Central memory CD4-positive, alpha-beta T cell (primary cell): Measurements from ENCODE around the gene MRLN.
"Not testable (repeated sequence)": the region's sequence is repeated elsewhere in the genome, so short reads cannot be mapped to it uniquely, and the experiment has no call there.

ENCODE experiments used
- DNase-seq: peaks from one replicate; pipeline ENCODE4 v3.0.0; 2022

MRLN gene

DNA sequence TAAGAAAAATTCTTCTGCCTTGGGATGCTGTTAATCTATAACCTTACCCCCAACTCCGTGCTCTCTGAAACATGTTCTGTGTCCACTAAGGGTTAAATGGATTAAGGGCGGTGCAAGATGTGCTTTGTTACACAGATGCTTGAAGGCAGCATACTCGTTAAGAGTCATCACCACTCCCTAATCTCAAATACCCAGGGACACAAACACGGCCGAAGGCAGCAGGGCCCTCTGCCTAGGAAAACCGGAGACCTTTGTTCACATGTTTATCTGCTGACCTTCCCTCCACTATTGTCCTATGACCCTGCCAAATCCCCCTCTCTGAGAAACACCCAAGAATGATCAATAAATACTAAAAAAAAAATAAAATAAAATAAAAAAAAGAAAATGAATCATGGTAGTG lies 8.5 kb downstream of the MRLN start:
- not testable (repeated sequence) for DNase-seq

DNA sequence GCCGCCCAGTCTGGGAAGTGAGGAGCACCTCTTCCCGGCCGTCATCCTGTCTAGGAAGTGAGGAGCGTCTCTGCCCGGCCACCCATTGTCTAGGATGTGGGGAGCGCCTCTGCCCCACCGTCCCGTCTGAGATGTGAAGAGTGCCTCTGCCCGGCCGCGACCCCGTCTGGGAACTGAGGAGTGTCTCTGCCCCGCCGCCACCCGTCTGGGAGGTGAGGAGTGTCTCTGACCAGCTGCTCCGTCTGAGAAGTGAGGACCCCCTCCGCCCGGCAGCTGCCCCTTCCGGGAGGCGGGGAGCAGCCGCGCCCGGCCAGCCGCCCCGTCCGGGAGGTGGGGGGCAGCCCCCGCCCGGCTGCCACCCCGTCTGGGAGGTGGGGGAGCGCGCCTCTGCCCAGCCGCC lies 9.1 kb downstream of the MRLN start:
- not testable (repeated sequence) for DNase-seq

GRCh38 chr10:59741583-59741982 lies 11.7 kb downstream of the MRLN start:
- no peak for DNase-seq

DNA sequence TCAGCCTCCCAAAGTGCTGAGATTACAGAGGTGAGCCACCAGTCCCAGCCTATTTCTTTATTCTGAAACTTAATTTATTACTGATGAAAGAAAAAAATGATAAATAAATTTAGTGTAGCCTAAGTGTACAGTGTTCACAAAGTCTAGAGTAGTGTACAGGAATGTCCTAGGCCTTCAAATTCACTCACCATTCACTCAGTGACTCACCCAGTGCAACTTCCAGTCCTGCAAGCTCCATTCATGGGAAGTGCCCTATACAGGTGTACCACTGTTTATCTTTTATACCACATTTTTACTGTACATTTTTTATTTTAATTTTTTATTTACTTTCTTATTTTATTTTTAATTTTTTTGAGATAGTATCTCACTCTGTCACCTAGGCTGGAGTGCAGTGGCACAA lies 12.2 kb downstream of the MRLN start:
- DNase-seq, result no peak

GRCh38 chr10:59736749-59737148 lies 16.5 kb downstream of the MRLN start:
- no peak for DNase-seq

GRCh38 chr10:59735296-59735695 lies 18.0 kb downstream of the MRLN start:
- DNase-seq, result no peak

- DNase-seq, result no peak
Observed at GRCh38 chr10:59734014-59734462, 19.2 kb downstream of the MRLN start.

- not testable (repeated sequence) for DNase-seq
Observed at GRCh38 chr10:59733321-59734013, 19.8 kb downstream of the MRLN start.

GRCh38 chr10:59732849-59733248 lies 20.4 kb downstream of the MRLN start:
- DNase-seq, result not testable (repeated sequence)

- not testable (repeated sequence) for DNase-seq
Observed at GRCh38 chr10:59729167-59729566, 24.1 kb downstream of the MRLN start.

- DNase-seq, result no peak
Observed at GRCh38 chr10:59724098-59724938, 28.9 kb downstream of the MRLN start.

DNA sequence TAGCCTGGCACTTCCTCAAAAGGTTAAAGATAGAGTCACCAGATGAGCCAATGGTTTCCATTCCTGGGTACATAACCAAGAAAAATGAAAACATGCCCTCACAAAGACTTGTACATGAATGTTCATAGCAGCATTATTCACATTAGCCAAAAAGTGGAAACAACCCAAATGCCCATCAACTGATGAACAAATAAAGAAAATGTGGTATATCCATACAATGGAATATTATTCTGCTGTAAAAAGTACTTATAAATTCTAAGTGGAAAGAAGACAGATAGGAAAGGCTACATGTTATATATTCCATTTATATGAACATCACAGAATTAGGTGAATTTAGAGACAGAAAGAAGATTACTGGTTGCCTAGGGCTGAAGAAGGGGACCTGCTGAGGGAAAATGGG lies 32.9 kb downstream of the MRLN start:
- no peak for DNase-seq

DNA sequence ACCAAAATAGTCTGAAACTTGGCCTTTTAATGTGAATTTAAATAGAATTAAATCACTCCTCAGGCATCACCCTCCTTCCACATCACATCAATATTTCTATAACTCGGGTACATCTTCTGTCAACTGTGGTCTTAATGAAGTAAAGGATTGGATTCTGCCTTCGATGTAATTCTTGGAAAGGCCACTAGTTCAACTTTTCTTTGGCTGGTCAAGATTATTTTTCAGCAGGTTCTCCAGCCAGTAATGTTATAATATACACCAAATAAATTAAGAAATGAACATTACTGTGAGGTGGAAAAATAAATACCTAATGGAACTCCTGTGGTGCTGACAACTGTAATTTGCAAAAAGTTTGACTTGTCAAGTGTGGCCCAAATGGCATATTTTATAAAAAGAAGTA lies 33.9 kb downstream of the MRLN start:
- no peak for DNase-seq

- no peak for DNase-seq
Observed at GRCh38 chr10:59718257-59718656, 35.0 kb downstream of the MRLN start.

- no peak for DNase-seq
Observed at GRCh38 chr10:59713196-59713821, 39.9 kb downstream of the MRLN start.

DNA sequence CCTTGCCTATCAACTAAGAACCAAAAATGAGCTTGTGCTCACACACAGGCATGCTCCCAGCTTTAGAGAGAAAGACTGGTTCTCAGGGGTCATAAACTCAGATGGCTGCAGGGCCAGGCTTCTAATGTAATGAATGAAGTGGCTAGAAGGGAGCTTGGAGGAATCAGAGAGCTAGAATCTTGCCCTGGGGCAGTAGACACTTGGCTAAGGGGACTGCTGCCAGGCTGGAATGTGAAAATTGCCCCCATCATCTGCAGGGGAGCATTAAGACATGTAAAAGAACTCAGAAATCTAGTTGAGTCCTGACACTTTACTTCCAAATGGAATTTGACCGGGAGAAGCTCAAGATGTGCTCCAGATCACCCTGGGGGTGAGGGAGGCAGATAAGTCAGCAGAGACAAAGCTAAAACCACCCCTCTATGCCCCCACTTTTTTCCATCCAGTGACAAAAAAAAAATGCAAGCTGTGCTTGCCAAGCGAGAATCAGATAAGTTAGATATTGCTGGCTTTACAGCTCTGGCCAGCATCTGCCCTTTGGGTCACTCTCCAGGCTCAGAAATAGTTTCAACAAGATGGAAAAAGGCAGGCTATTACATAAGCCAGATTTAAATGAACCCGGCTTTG lies 41.3 kb downstream of the MRLN start:
- DNase-seq, result no peak

DNA sequence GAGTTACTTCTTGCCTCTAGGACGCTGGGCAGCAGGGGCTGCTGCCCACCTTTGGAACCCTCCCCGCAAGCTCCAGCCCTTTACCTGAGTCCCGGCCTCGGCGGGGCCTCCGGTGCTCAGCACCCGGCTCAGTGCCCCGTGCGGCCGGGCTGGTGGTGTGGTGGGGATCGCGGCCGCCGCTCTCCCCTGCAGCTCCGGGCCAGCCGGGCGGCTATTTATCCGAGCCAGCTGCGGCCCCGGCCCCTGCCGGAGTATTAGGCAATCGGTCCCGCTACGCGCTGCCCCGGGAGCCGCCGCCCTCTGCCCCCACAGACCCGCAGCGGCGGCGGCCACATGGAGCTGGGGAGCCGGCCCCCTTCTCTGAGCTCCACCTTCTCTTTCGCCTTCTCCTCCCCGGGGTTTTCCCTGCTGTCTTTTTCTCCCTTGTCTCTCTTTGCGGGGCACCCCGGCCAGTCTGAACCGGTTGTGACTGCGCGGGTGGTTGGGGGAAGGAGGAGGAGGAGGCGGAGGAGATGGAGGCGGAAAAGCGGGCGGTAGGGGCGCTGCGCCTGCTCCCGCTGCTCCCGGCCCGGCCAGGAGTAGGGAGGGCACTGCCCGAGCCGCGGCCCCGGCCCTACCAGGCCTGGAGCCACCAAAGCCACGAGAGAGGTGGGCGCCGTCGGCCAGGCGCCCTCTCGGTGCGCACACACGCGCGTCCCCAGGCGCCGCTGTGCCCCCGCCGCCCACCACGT lies 43.7 kb downstream of the MRLN start, which contains the start of gene SLC16A9:
SLC16A9 (minus strand) TSS at position 456 of the 731 bp plus-strand sequence. CDS start 25,559 bp downstream, outside the sequence.
- DNase-seq, result no peak

GRCh38 chr10:59708816-59709394 lies 44.4 kb downstream of the MRLN start:
- DNase-seq, result no peak

GRCh38 chr10:59706851-59707797 lies 46.1 kb downstream of the MRLN start:
- no peak for DNase-seq

DNA sequence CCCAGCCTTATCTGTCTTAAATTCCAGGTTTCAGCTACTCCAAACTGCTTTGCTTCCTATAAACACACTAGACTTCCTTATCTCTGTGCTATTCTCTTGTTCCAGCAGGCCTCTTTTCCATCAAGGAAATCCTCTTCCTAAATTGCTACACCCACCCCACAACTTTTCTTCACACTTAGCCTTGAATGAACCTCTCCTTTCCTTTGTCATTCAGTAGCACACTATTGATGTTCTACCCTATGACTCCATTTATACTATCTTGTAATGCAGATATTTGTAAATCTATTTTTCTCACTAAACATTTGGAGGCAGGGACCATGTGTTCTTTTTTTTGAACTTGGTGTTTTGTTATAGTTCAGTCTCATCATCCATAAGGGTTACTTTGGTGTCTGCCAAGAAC lies 47.3 kb downstream of the MRLN start:
- no peak for DNase-seq

GRCh38 chr10:59704630-59705029 lies 48.6 kb downstream of the MRLN start:
- DNase-seq, result no peak
